ENCODE data around the gene PSMA2. TPM values are rescaled to one million over a fixed set of nuclear protein-coding genes. Genes with fewer than 3 reads are reported as not detected.

Gene PSMA2
- total and polyA plus RNA-seq, 2 donors (not counting 3 experiments of a cell fraction or from before 2014, with no cell fraction given): 107 to 118 TPM

GRCh38 chr7:42922017-42922753, 9.8 kb downstream of the PSMA2 start:
- BruUV-seq (replicated peaks): no TSS peak
- H3K9me1 ChIP-seq (replicated peaks; ENCODE audit: control insufficient read depth, extremely low read depth, insufficient read depth, low read length): no peaks in the 10 kb centered on the region
- no peak overlapping the region for H2AFZ ChIP-seq (ENCODE audit: low read depth, low read length)
- POLR2A ChIA-PET: no interaction called here
- FAIRE-seq (no peak), DNase-seq (ENCODE audit: low read depth, low spot score) (no peak)
- intact Hi-C loops (cut with micrococcal nuclease): no loop called here
- TF ChIP-seq POLR2A (IDR thresholded peaks at IDR 0.05; ENCODE audit: low read depth, low read length): no peak
- no peak for TF ChIP-seq FOS (IDR thresholded peaks at IDR 0.05; ENCODE audit: borderline replicate concordance, insufficient read depth, low read length)
- no peak for TF ChIP-seq MAX (IDR thresholded peaks at IDR 0.05; ENCODE audit: insufficient read depth, insufficient read length)
- TF ChIP-seq JUN (IDR thresholded peaks at IDR 0.05; ENCODE audit: borderline replicate concordance, insufficient read depth, insufficient read length, low read depth): no peak
- TF ChIP-seq EZH2 (IDR thresholded peaks at IDR 0.05; ENCODE audit: borderline replicate concordance, low read depth, low read length, severe bottlenecking): no peak
- no peak for TF ChIP-seq POLR2AphosphoS5 (IDR thresholded peaks at IDR 0.05; ENCODE audit: insufficient read depth, low read depth, low read length)
- no peak for TF ChIP-seq GATA2 (IDR thresholded peaks at IDR 0.05; ENCODE audit: insufficient read depth, insufficient read length, low read depth, low read length)
- TF ChIP-seq CTCF (IDR thresholded peaks at IDR 0.05; ENCODE audit: extremely low read depth in 1 of 2, insufficient read depth in 1 of 2, low read depth in 1 of 2, low read length in 2 of 2): no peak
- TF ChIP-seq MYC (IDR thresholded peaks at IDR 0.05; ENCODE audit: low read depth, low read length): no peak
- no peaks in the 10 kb centered on the region for H3K9me3 ChIP-seq (replicated peaks; ENCODE audit: control insufficient read depth, insufficient read depth, low read length)
- CTCF ChIA-PET: interaction anchor here (0.7 kb wide), 1 partner anchor 10 kb away, joined by 3 read pairs; the partner anchor contains the start of genes MRPL32 and PSMA2
- dilution Hi-C loops (cut with MboI; ENCODE audit: extremely low pct_ligation_motif_present, low sequenced_read_pairs): no loop called here
- H3K4me2 ChIP-seq (ENCODE audit: insufficient read depth, low read length): no peak overlapping the region
- no peak overlapping the region for H3K9ac ChIP-seq (replicated peaks; ENCODE audit: extremely low read depth, insufficient read depth, low read length)
- H3K36me3 ChIP-seq (ENCODE audit: control insufficient read depth in 2 of 2, extremely low read depth in 1 of 2, insufficient read depth in 2 of 2, low read length in 2 of 2): peaks cover 21 to 23% of the 10 kb centered on the region in 2 experiments
- H3K4me3 ChIP-seq (replicated peaks in 1 of 3; ENCODE audit: insufficient read depth in 1 of 3, low read depth in 1 of 3, low read length in 3 of 3): no peak overlapping the region
- H4K20me1 ChIP-seq (replicated peaks; ENCODE audit: control insufficient read depth, extremely low read depth, insufficient read depth, low read length): no peaks in the 10 kb centered on the region
- H3K79me2 ChIP-seq (ENCODE audit: control insufficient read depth, insufficient read depth, low read length): peaks cover 9% of the 10 kb centered on the region
- no peaks in the 10 kb centered on the region for H3K4me1 ChIP-seq (ENCODE audit: control insufficient read depth, extremely low read depth, insufficient read depth, low read length)
- H3K27ac ChIP-seq (ENCODE audit: insufficient read depth, low read depth, low read length): no peak overlapping the region
- no peaks in the 10 kb centered on the region for H3K27me3 ChIP-seq (ENCODE audit: control insufficient read depth in 2 of 2, insufficient read depth in 2 of 2, low read length in 2 of 2)
